A549 (cell line): ENCODE results near the gene RBCK1. TPM values are rescaled to one million over a fixed set of nuclear protein-coding genes. Genes with fewer than 3 reads are reported as not detected.

Experiments
- ATAC-seq, 2 experiments: fragments of 200-7000 bp in 1 of 2; fragments of >200 bp in 1 of 2; cut with Nextera tagmentation in 1 of 2; cut with Tn5 transposase in 1 of 2; 3 replicates each; pipeline versions ENCODE4 v1.8.0 to v1.9.1; 2018 to 2020; ENCODE audit warnings: mild to moderate bottlenecking in 1 of 2, moderate library complexity in 1 of 2
- CTCF ChIA-PET: fragments of 300-600 bp; sonication (Branson Sonifier 250); formaldehyde crosslinking; extraction: SDS; loops from one replicate; lab custom pipeline; 2021; ENCODE audit warnings: antibody characterized with exemption, inconsistent platforms; lab: Yijun Ruan, JAX
- POLR2A ChIA-PET: fragments of 350-600 bp; formaldehyde crosslinking; extraction: SDS; loops from one replicate; lab custom pipeline; 2021; ENCODE audit warnings: antibody characterized with exemption, inconsistent platforms; lab: Yijun Ruan, JAX
- DNase-seq, 2 experiments: peaks; one replicate each; pipeline versions ENCODE4 v3.0.0 to v3.0.0-alpha.2; 2011 to 2016; ENCODE audit warnings: low read depth in 1 of 2, low spot score in 1 of 2
- FAIRE-seq: peaks from 2 replicates; lab custom pipeline; 2011; peaks lifted over from hg19 to GRCh38; lab: Jason Lieb, UNC
- H3K27ac ChIP-seq, 2 experiments: fragments of >200 bp; sonication (Bioruptor Twin); formaldehyde crosslinking; 3 replicates each; pipeline ENCODE4 v1.5.1; 2016 to 2017
- H3K4me1 ChIP-seq: fragments of >200 bp; sonication (Bioruptor Twin); formaldehyde crosslinking; 3 replicates; pipeline ENCODE4 v1.6.1; 2016
- H3K4me2 ChIP-seq: fragments of >200 bp; sonication (Bioruptor Twin); formaldehyde crosslinking; 3 replicates; pipeline ENCODE4 v1.6.1; 2016
- H3K4me3 ChIP-seq: fragments of >200 bp; sonication (Bioruptor Twin); formaldehyde crosslinking; 3 replicates; pipeline ENCODE4 v1.5.1; 2016
- H3K9me3 ChIP-seq: fragments of >200 bp; sonication (Bioruptor Twin); formaldehyde crosslinking; 3 replicates; pipeline ENCODE4 v1.6.1; 2016
- CBX2 ChIP-seq: fragments of 200-600 bp; sonication (generic); IDR thresholded peaks from 2 replicates; pipeline ENCODE4 v1.6.1; 2016; ENCODE audit warnings: low read depth, mild to moderate bottlenecking, borderline replicate concordance
- CEBPB ChIP-seq, 2 experiments: fragments of >200 bp in 1 of 2; sonication (Bioruptor Twin) in 1 of 2; formaldehyde crosslinking in 1 of 2; IDR thresholded peaks; 2 replicates each; pipeline ENCODE4 v1.6.1; 2012 to 2016
- HDAC2 ChIP-seq: fragments of 200-600 bp; sonication (generic); IDR thresholded peaks from 2 replicates; pipeline ENCODE4 v1.6.1; 2016
- HMGXB4 ChIP-seq: fragments of 250-450 bp; sonication (Bioruptor Pico); IDR thresholded peaks from 2 replicates; pipeline ENCODE4 v1.5.0; 2021; ENCODE audit warnings: mild to moderate bottlenecking, moderate library complexity, borderline replicate concordance
- JUN ChIP-seq, 2 experiments: fragments of >200 bp; sonication (Bioruptor Twin); formaldehyde crosslinking; IDR thresholded peaks; 2 replicates in 1 of 2; 3 replicates in 1 of 2; pipeline ENCODE4 v1.6.1; 2016 to 2017
- KDM1A ChIP-seq: fragments of 200-600 bp; sonication (generic); IDR thresholded peaks from 2 replicates; pipeline ENCODE4 v1.6.1; 2016; ENCODE audit warnings: low read depth, mild to moderate bottlenecking
- MAFK ChIP-seq: fragments of 450-650 bp; IDR thresholded peaks from 2 replicates; pipeline ENCODE4 v1.6.1; 2014; ENCODE audit not compliant: partially characterized antibody
- MYC ChIP-seq: IDR thresholded peaks from 2 replicates; pipeline ENCODE4 v1.6.1; 2012; ENCODE audit warnings: mild to moderate bottlenecking, inconsistent platforms, low read length, improper control_type of control experiment, borderline replicate concordance
- SREBF2 ChIP-seq: fragments of 450-650 bp; IDR thresholded peaks from 2 replicates; pipeline ENCODE4 v1.6.1; 2014; ENCODE audit warnings: mild to moderate bottlenecking, moderate library complexity
- TP53 ChIP-seq: fragments of 250-450 bp; sonication (Bioruptor Pico); IDR thresholded peaks from 2 replicates; pipeline ENCODE4 v1.5.0; 2021; ENCODE audit warnings: mild to moderate bottlenecking, moderate library complexity
- ZSCAN20 ChIP-seq: fragments of 250-450 bp; sonication (Bioruptor Pico); IDR thresholded peaks from 2 replicates; pipeline ENCODE4 v1.8.0; 2022; ENCODE audit warnings: mild to moderate bottlenecking, moderate library complexity
- WGBS: methylation state at CpG from one replicate; pipeline ENCODE4 v1.1.6; 2017; ENCODE audit errors: missing lambda C conversion rate; 5-methylcytosine and 5-hydroxymethylcytosine counted together
- polyA plus RNA-seq, 4 experiments: library from polyadenylated mRNA; depleted of rRNA in 3 of 4; stranded (reverse); fragments of >200 nt; fragmentation: RNase III in 1 of 4; extraction: RNeasy Plus Mini Kit Qiagen cat#74134 plus additional on column Dnase treatment in 1 of 4; gene quantifications; 2 replicates in 3 of 4; 3 replicates in 1 of 4; pipeline ENCODE4 v1.2.3, GENCODE V29; 2011 to 2017
- TF ChIP-seq, protein P1 (sequence below): IDR thresholded peaks from 2 replicates; pipeline ENCODE4 v1.6.1; 2012
- TF ChIP-seq, protein P2 (sequence below): fragments of 450-650 bp; IDR thresholded peaks from 2 replicates; pipeline ENCODE4 v1.6.1; 2014; ENCODE audit warnings: antibody characterized with exemption
- TF ChIP-seq, protein P3 (sequence below): IDR thresholded peaks from 2 replicates; pipeline ENCODE4 v1.6.1; 2012

RBCK1 gene
- polyA plus RNA-seq, 2 of the 4 experiments (the other 2 are of a cell fraction): 117 to 222 TPM

DNA sequence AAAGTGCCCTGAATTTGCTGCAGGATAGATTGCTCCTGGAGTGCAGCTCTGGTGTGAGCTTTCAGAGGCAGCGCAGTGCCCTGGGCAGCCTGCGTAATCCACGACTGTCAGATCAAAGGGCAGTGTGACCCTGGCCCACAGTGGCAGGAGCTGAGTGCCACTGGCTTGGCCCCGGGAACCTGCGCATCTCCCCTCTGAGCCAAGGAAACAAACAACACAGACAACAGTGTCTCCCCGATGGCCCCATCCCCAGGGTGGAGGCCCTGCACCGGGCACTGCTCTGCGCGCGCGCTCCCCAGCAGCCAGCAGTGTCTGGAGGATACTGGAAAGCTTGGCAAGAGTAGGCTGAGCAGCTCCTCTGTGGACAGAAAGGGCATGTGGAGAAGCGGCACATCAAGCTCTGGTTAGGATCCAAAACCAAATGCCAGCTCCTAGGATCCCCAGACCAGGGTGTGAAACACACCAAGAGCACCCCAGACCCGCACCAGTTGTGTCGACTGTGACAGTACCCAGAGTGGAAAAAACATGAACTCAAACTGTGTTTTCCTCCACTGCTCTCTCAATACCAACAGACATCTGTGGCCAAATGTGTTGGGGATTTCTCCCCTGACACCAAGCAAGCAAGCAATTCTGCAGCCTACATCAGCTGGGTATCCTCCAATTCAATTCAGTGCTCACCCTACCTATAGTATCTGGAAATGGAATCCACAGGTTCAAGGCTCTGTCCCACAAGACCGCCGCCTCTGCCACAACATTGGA, 26.7 kb downstream of the RBCK1 start (continued):
- TF ChIP-seq HMGXB4 (CRISPR knock-in tag) (no peak), CBX2 (no peak), ZSCAN20 (CRISPR knock-in tag) (no peak), MYC (no peak), KDM1A (no peak), TP53 (no peak), CEBPB (IDR thresholded peaks at IDR 0.05) (no peak), MAFK (no peak)
- TF ChIP-seq, protein P1, sequence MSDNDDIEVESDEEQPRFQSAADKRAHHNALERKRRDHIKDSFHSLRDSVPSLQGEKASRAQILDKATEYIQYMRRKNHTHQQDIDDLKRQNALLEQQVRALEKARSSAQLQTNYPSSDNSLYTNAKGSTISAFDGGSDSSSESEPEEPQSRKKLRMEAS: no peak

GRCh38 chr20:435558-435957, 27.5 kb downstream of the RBCK1 start:
- CTCF ChIA-PET: interaction anchor here (1.2 to 28.5 kb wide), 7 partner anchors 8 to 105 kb away, joined by 3 to 1229 read pairs (median 4); partner anchors contain the start of genes NRSN2 and TRIB3
- H3K27ac ChIP-seq: no peak overlapping the region
- TF ChIP-seq TP53 (no peak), JUN (IDR thresholded peaks at IDR 0.05) (0 out of 5 replicates have a peak, but pooled peaks of 1 of the 2 experiments have one; percentile 21), HDAC2 (no peak), SREBF2 (no peak)
- TF ChIP-seq, protein P2, sequence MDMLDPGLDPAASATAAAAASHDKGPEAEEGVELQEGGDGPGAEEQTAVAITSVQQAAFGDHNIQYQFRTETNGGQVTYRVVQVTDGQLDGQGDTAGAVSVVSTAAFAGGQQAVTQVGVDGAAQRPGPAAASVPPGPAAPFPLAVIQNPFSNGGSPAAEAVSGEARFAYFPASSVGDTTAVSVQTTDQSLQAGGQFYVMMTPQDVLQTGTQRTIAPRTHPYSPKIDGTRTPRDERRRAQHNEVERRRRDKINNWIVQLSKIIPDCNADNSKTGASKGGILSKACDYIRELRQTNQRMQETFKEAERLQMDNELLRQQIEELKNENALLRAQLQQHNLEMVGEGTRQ: no peak
- TF ChIP-seq, protein P3, sequence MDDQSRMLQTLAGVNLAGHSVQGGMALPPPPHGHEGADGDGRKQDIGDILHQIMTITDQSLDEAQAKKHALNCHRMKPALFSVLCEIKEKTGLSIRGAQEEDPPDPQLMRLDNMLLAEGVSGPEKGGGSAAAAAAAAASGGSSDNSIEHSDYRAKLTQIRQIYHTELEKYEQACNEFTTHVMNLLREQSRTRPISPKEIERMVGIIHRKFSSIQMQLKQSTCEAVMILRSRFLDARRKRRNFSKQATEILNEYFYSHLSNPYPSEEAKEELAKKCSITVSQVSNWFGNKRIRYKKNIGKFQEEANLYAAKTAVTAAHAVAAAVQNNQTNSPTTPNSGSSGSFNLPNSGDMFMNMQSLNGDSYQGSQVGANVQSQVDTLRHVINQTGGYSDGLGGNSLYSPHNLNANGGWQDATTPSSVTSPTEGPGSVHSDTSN: no peak
- TF ChIP-seq, all 56 proteins: peak for 1
- no peak for ATAC-seq
- 88% methylated on average over 7 of the region's 7 CpGs for WGBS
- POLR2A ChIA-PET: interaction anchor here (1.4 kb wide), 1 partner anchor 73 kb away, joined by 6 read pairs; no protein-coding TSS in a partner anchor
- FAIRE-seq: no peak
- Histone ChIP-seq H3K4me3 (no peak overlapping the region), H3K4me2 (no peak overlapping the region), H3K9me3 (no peaks in the 10 kb centered on the region), H3K4me1 (peaks cover 16% of the 10 kb centered on the region)
- no peak for DNase-seq

GRCh38 chr20:436476-436875, 28.4 kb downstream of the RBCK1 start:
- no peak overlapping the region for H3K4me3 ChIP-seq
- no peak for FAIRE-seq
- peaks cover 7% of the 10 kb centered on the region; the same call in 2 of the 3 replicates for H3K4me1 ChIP-seq
- TF ChIP-seq MAFK (peak; percentile 8), KDM1A (no peak)
- TF ChIP-seq, all 56 proteins: peak for 1
- 95% methylated on average over 5 of the region's 5 CpGs for WGBS
- DNase-seq (no peak), ATAC-seq (no peak)
- POLR2A ChIA-PET: interaction anchor here (2.2 kb wide), 1 partner anchor 29 kb away, joined by 7 read pairs; the partner anchor contains the start of gene RBCK1
- no peaks in the 10 kb centered on the region for H3K9me3 ChIP-seq
- H3K27ac ChIP-seq: no peak overlapping the region
- no peak overlapping the region for H3K4me2 ChIP-seq
- CTCF ChIA-PET: interaction anchor here (1.3 to 28.5 kb wide), 5 partner anchors 8 to 68 kb away, joined by 3 to 1229 read pairs (median 4); partner anchors contain the start of genes NRSN2 and TRIB3
